ELF-1 (cell line): ENCODE measurements around the gene PAM.

Experiments used
- DNase-seq: peaks from one replicate; pipeline ENCODE4 v3.0.0-alpha.2; 2016; ENCODE audit warnings: low read depth, low spot score

The PAM gene

GRCh38 chr5:102860035-102860434 lies 104.9 kb downstream of the PAM start:
- no peak for DNase-seq

GRCh38 chr5:102863058-102863457 lies 108.0 kb downstream of the PAM start:
- DNase-seq: no peak

GRCh38 chr5:102863764-102864560 lies 108.9 kb downstream of the PAM start:
- no peak for DNase-seq

- DNase-seq: no peak
Observed at GRCh38 chr5:102865171-102865509, 110.0 kb downstream of the PAM start.

- DNase-seq: peak; percentile 95
Observed at GRCh38 chr5:102865510-102866236, 110.6 kb downstream of the PAM start.

- DNase-seq: no peak
Observed at GRCh38 chr5:102866237-102866600, 111.1 kb downstream of the PAM start.

GRCh38 chr5:102867992-102868662 lies 113.0 kb downstream of the PAM start:
- DNase-seq: no peak

GRCh38 chr5:102869230-102869629 lies 114.1 kb downstream of the PAM start:
- no peak for DNase-seq

- no peak for DNase-seq
Observed at GRCh38 chr5:102873379-102873932, 118.4 kb downstream of the PAM start.

- DNase-seq: no peak
Observed at GRCh38 chr5:102874054-102874453, 118.9 kb downstream of the PAM start.

- DNase-seq: no peak
Observed at GRCh38 chr5:102875721-102876123, 120.6 kb downstream of the PAM start.

GRCh38 chr5:102876610-102877009 lies 121.5 kb downstream of the PAM start:
- no peak for DNase-seq

GRCh38 chr5:102879741-102880140 lies 124.6 kb downstream of the PAM start:
- no peak for DNase-seq

- DNase-seq: no peak
Observed at GRCh38 chr5:102886586-102886985, 131.5 kb downstream of the PAM start.

GRCh38 chr5:102888483-102888882 lies 133.4 kb downstream of the PAM start:
- DNase-seq: no peak

GRCh38 chr5:102889033-102889432 lies 133.9 kb downstream of the PAM start:
- no peak for DNase-seq

- no peak for DNase-seq
Observed at GRCh38 chr5:102890133-102890532, 135.0 kb downstream of the PAM start.

- DNase-seq: no peak
Observed at GRCh38 chr5:102891175-102891574, 136.1 kb downstream of the PAM start.

GRCh38 chr5:102893942-102894341 lies 138.8 kb downstream of the PAM start:
- DNase-seq: peak; percentile 18

GRCh38 chr5:102895234-102895633 lies 140.1 kb downstream of the PAM start:
- no peak for DNase-seq

- DNase-seq: no peak
Observed at GRCh38 chr5:102895976-102896375, 140.9 kb downstream of the PAM start.

GRCh38 chr5:102901424-102902134 lies 146.5 kb downstream of the PAM start:
- DNase-seq: no peak
